ENCODE measurements around the gene ZCCHC24.

DNA sequence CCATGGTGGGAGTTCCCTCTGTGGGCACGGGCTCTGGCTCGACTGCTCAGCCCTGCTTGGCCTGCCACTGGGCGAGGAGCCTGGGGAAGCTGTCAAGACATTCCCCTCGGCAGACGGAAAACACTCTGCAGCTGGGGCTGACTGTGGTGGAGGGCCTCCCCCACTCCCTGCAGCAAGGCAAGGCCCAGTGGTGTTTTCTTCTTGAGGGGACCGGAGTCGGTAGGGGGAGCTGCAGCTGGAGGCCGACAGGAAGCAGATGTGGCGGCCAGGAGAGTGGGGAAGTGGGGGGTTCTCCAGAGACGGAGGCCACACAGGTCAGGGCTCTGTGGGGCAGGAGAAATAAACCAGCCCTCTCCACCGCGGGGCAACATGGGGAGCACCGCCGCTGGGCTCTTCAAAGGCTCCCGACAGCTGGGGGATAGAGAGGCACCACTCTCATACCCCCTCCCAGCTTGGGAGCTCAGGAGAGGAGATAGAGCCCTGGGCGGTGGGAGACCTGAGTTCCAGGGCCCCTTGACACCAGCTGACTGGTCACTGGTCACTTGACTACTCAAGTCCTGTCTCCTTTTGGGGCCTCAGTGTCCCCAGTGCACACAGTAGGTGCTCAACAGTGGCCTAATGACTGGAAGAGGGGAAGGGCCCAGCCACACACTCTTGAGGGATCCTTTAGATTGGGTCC is 54.7 kb downstream of the ZCCHC24 start:
- TF ChIP-seq, protein P1, sequence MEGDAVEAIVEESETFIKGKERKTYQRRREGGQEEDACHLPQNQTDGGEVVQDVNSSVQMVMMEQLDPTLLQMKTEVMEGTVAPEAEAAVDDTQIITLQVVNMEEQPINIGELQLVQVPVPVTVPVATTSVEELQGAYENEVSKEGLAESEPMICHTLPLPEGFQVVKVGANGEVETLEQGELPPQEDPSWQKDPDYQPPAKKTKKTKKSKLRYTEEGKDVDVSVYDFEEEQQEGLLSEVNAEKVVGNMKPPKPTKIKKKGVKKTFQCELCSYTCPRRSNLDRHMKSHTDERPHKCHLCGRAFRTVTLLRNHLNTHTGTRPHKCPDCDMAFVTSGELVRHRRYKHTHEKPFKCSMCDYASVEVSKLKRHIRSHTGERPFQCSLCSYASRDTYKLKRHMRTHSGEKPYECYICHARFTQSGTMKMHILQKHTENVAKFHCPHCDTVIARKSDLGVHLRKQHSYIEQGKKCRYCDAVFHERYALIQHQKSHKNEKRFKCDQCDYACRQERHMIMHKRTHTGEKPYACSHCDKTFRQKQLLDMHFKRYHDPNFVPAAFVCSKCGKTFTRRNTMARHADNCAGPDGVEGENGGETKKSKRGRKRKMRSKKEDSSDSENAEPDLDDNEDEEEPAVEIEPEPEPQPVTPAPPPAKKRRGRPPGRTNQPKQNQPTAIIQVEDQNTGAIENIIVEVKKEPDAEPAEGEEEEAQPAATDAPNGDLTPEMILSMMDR (IDR thresholded peaks at IDR 0.05): no peak
- no peak for TF ChIP-seq POLR2A (IDR thresholded peaks at IDR 0.05)

Measured in Peyer's patch (tissue), 4 donors.